Activated CD4-positive, alpha-beta T cell treated with anti-CD3 and anti-CD28 coated beads for 24 hours (primary cell): ENCODE data around the gene PARP15.
"Not testable (repeated sequence)": the region's sequence is repeated elsewhere in the genome, so short reads cannot be mapped to it uniquely, and the experiment has no call there.

Source experiments
- DNase-seq, 2 donors: peaks; one replicate each; pipeline ENCODE4 v3.0.0-alpha.2; 2020; ENCODE audit warnings: low read depth in 2 of 2

The PARP15 gene

DNA sequence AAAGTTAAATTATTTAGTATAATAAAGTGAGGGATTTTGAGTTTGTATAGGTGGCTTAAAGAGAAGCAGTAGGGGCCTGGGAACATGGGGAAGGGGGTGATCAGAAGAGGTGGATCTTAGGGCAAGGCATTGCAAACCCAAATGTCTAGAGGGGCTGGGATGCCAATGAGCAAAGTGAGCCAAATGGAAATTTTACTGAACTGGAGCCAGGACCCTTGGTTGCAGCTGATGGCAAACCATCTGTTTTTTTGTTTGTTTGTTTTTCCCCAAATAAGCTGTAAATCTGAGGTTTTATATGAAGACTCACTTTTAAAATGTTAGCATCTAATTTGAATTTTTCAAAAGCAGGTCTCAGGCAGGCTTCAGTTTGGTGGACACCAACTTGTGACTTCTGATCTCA is 88.4 kb downstream of the PARP15 start:
- no peak for DNase-seq

DNA sequence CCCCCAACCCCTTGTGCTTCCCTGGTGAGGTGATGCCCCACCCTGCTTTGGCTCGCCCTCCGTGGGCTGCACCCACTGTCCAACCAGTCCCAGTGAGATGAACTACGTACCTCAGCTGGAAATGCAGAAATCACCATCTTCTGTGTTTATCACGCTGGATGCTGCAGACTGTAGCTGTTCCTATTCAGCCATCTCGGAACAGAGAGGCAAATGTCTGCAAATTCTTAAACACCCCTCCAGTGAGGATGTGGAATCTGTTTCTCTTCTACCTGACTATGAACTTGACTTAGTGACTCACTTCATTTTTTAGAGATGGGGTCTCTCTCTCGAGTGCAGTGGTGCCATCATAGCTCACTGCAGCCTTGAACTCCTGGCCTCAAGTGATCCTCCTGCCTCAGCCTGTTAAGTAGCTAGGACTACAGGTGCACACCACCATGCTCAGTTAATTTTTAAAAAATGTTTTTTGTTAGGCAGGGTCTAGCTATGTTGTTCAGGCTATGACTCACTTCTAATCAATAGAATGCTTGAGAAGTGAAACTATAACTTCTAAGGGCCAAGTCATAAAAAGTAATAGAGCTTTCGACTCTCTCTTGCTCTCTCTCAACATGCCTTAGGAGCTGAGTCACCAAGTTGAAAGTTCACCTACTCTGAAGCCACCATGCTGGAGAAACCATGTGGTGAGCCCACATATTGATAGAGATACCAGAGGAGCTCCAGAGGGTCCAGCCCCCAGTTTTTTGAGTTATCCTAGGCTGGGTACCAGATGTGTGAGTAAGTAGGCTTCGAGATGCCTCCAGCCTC is 91.7 kb downstream of the PARP15 start:
- DNase-seq, result peak in 1 of 2 donors; percentile 27

DNA sequence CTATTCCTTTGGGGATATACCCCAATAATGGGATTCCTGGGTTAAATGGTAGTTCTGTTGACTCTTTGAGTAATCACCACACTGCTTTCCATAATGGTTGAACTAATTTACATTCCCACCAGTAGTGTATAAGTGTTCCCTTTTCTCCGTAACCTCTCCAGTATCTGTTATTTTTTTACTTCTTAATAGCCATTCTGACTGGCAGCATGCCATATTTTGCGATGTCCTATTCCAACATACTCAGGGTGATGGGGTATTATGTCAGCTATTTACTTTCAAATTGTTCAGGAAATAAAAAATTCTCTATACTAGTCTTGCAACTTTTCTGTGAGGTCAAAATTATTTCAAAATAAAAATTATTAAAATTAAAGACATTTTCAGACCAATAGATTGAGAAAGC is 94.1 kb downstream of the PARP15 start:
- no peak for DNase-seq

DNA sequence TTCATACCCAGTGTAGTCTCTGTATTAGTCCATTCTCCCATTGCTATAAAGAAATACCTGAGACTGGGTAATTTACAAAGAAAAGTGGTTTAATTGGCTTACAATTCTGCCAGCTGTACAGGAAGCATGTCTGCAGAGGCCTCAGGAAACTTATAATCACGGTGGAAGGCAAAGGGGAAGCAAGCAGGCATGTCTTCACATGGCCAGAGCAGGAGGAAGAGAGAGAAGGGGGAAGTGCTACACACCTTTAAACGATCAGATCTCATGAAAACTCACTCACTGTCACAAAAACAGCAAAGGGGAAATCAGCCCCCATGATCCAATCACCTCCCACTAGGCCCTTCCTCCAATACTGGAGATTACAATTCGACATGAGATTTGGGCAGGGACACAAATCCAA is 96.9 kb downstream of the PARP15 start:
- no peak for DNase-seq

DNA sequence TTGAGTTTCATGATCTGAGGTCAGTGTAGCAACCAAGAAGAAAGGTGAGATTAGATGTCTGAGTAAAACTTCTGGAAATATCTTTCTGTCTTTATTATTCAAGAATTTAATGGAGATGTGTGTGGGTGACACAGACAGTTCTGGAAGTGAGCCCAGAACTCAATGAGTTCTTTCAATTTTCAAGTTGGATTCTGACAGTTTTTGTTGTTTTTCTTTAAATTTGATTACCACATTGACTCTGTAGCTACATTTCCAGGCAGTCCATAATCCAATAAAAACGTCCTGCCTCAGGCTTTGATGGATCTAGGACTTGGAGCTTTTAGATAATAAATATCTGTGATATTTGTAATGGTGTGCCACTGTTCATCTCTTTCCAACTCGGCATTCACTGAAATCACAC is 99.3 kb downstream of the PARP15 start:
- no peak for DNase-seq

DNA sequence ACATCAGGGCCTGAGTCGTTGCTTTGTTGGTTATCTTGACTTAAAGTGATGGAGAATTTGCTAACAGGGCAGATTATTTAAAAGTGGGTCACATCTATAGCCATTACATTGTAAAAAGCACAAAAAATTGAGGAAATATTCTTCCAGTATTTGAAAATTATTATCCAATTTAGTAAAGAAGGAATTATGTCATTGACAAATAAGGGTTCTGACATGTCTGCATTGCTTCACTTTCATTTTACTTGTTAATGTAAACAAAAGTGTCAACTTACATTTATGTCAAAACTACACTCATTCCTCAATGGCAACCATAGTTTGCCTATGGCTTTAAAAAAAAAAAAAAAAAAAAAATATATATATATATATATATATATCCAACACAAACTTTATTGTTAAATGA is 99.8 kb downstream of the PARP15 start:
- DNase-seq, result no peak

DNA sequence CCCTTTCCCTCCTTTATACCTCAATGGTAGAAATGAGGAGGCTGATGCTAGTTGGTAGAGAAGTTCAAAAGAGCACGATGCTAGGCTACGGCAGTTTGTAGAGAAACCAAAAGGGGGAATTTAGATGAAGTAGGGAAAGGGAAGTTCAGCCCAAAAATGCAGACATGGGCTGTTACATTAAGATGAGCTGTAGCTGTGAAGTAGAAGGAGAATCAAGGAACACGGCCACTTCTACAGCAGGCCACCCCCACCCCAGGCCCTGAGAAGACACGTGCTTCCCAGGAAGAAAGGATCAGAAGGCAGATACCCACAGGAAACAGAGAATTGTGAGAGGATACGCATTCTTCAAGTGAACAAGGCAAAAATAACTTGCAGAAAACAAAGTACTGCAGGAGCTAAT is 101.1 kb downstream of the PARP15 start:
- DNase-seq, result no peak

DNA sequence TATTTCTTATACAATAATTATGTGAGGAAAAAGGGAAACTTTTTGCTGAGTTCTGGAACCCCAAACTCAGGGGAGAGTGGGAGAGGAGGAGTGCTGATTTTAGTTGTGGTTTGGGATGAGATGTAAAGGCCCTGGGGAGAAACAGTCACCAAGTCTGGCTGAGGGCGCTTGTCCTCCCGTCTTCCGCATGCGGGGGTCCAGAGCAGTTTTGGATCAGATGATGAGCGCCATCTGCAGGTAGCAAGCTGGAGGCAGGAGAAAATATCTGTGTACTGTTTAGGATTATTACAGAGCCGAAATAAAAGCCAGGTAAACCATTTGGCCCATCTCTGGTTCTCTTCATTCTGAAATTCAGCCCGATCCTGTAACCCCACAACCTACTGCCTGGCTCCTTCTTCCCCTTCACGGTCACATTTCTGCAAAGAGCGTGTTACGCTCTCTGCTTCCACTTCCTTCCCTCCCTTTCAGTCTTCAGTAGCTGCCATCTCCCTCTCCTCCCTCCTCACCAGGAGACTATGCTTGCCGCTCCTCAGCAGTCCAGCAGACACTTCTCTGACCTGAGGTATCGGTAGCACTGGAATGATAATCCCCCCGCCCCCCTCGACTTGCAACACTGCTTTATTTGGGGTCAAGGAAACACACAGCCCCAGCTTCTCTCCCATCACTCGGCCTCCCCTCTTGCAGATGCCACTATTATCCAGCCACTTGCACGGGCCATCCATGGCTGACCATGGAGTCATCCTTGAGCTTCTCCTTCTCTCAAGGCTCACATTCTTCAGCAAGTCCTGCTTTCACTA is 101.8 kb downstream of the PARP15 start:
- peak; percentile 72 to 73 for DNase-seq

DNA sequence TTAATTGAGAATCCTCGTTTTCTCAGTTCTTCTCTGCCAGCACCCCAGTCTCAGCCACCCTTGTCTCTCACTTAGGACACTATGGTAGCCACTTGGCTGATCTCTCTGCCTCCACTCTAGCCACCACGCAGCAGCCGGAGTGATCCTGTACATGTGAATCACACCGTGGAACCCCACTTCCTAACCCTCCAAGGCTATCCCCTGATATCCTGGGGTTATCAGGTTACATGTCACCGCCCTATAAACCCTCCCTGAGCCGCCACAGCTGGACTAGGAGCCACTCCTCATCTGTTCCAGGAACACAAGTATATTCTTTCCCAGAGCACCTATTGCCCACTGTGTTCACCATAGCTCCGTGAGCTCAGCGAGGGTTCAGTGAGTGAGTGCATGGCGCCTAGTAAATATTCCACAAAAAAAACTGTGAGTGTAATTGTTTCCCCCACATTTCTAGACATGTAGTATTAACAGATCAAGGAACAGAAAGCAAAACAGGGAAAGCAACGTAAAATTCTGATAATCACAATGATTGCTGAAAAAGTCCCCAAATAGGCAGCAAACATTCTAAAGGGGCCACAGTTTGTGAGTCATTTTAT is 102.5 kb downstream of the PARP15 start:
- no peak for DNase-seq

DNA sequence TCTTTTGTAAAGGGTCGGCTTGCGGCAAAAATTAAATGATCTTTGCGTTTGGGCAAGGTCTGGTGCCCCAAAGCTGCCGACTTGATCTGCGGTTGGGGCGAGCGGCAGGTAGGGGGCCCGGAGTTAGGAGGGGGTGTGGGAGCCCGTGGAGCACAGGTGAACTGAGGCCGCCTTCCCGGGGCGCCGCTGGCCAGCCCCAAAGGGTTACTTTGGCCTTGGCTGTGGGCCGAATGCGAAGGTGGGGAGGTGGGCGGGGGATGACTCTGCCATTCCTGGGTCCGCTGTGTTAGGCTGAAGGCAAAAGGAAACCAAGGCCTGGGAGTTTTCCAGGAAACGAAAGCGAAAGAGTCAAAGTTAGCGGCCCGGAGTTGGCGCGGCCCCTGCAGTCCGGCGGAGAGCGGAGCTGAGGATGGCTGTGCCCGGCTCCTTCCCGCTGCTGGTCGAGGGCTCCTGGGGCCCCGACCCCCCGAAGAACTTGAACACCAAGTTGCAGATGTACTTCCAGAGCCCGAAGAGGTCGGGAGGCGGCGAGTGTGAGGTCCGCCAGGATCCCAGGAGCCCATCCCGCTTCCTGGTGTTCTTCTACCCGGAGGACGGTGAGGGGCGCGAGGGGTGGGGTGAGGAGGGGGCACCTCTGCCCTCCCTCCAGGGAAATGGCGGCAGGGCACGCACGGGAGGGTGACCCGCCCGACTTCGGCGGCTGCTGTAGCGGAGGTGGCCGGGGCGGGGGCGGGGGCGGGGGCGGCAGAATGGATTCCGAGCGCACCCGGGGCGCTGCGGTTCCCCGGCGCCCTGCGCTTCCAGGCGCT is 103.2 kb downstream of the PARP15 start, which contains the start of gene PARP14:
Gene PARP14, plus strand, starts transcription at position 365 of the 809 bp plus-strand sequence. Its CDS starts 45 bp downstream, at position 410.
- DNase-seq, result peak; percentile 41 to 47

DNA sequence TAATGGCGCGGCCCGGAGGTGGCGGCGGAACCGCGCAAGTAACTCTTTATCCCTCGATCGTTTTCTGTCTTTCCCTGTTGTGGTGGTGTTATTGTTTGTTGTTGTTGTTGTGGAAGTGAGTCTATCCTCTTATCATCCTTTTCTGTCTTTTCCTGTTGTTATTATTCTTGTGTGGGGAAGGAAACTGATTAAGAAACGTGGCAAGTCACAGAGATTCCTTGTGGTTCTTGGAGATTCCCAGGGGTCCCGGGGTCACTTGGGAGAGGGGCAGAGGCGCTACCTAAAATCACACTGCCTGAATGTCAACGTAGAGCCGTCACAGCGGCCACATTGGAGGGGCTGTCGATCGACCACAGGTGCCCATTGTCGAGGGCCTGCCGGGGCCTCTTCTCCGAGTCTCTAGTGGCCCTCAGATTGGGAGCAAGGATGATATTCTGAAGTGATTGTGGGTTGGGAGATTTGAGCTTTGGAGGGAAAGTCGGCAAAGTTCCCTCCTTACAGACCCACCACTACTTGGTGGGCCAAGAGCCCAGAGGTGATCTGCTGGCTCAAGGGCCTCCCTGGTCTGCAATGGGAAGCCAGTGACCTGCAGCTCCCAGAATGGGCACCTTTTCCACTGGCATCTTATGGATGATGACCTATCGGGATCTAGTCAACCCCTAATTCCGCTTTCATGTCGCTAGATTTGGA is 104.0 kb downstream of the PARP15 start:
- DNase-seq, result no peak

DNA sequence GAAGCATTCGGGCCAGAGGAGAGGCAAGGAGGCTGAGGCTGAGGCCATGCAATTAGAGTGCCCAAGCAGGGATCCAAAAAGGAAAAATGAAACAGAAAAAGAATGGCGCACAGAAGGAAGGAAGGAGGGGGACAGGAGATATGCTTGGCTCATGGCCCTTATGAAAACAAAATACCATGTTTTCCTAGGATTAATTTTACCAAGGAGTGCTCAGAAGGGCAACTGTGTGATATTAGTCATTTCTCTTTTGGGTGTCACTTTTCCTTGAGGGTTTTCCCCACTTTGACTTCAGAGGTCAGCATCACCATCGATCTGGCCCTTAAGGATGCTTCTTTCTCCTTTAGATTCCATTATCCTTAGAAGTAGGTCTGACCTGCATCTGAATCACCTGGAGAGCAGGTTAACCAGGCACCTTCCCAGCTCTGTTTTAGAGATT is 104.5 kb downstream of the PARP15 start:
- no peak for DNase-seq

DNA sequence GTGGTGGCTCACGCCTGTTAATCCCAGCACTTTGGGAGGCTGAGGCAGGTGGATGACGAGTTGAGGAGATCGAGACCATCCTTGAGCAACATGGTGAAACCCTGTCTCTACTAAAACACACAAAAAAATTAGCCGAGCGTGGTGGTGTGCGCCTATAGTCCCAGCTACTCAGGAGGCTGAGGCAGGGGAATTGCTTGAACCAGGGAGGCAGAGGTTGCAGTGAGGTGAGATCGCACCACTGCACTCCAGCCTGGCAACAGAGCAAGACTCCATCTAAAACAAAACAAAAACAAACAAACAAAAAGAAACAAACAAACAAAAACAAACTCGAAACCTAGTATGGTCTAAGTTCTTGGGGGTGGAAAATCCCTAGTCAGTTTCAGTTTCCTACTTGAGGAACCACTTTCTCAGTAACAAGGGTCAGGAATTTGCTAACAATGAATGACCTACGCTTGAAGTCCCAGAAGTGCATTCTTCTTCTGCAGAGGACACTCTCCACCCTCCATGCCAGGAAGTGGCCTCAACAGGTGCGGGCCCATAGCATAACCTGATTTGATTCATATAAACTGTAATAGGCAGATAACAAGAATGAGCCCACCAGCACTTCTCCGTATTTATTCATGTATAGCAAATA is 105.4 kb downstream of the PARP15 start:
- not testable (repeated sequence) for DNase-seq

DNA sequence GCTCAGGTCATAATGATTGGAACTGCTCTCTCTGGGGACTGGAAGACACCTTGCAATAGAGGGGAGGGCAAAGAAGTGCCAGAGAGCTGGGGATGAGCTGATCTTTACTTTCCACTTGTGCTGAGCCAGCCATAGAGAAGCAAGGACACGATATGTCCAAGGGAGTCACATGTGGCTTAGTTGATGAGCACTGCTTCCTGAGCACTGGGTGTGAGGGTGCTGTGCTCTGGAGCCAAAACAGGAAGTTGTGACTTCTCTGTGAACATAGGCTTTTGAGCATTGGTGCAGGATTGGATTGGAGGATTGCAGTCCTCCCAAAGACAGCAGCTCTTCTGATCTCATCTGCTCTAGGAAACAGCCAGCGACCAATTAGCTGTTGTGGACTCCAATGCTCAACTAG is 109.8 kb downstream of the PARP15 start:
- DNase-seq, result no peak
